H9 (cell line): ENCODE results near the gene SSNA1. TPM values are rescaled to one million over a fixed set of nuclear protein-coding genes. Genes with fewer than 3 reads are reported as not detected.

Experiments used
- DNase-seq: peaks from one replicate; pipeline ENCODE4 v3.0.0-alpha.2; 2017
- H2AFZ ChIP-seq: one replicate; pipeline ENCODE4 v1.6.1; 2013; ENCODE audit warnings: mild to moderate bottlenecking, low read length, control low read depth, moderate library complexity
- H2AK5ac ChIP-seq: 2 replicates; pipeline ENCODE4 v1.6.1; 2013; ENCODE audit warnings: low read length, control low read depth, mixed read lengths; ENCODE audit not compliant: insufficient read length
- H2BK120ac ChIP-seq: one replicate; pipeline ENCODE4 v1.6.1; 2013; ENCODE audit warnings: low read depth, mild to moderate bottlenecking, low read length, control low read depth, inconsistent platforms; ENCODE audit not compliant: poor library complexity, severe bottlenecking
- H2BK12ac ChIP-seq: 2 replicates; pipeline ENCODE4 v1.6.1; 2013; ENCODE audit warnings: low read length, control low read depth, mixed read lengths, low read depth; ENCODE audit not compliant: insufficient read length
- H2BK15ac ChIP-seq: 2 replicates; pipeline ENCODE4 v1.6.1; 2013; ENCODE audit warnings: low read depth, low read length, control low read depth
- H2BK20ac ChIP-seq: one replicate; pipeline ENCODE4 v1.6.1; 2013; ENCODE audit warnings: low read depth, mild to moderate bottlenecking, low read length, control low read depth, inconsistent platforms; ENCODE audit not compliant: poor library complexity, severe bottlenecking
- H2BK5ac ChIP-seq: 2 replicates; pipeline ENCODE4 v1.6.1; 2013; ENCODE audit warnings: low read length, control low read depth, mixed read lengths; ENCODE audit not compliant: insufficient read length
- H3K14ac ChIP-seq: 2 replicates; pipeline ENCODE4 v1.6.1; 2013; ENCODE audit warnings: low read length, control low read depth; ENCODE audit not compliant: insufficient read depth
- H3K18ac ChIP-seq: 2 replicates; pipeline ENCODE4 v1.6.1; 2013; ENCODE audit warnings: low read depth, mild to moderate bottlenecking, mixed read lengths, low read length, control low read depth; ENCODE audit not compliant: insufficient read length
- H3K23ac ChIP-seq: 2 replicates; pipeline ENCODE4 v1.6.1; 2013; ENCODE audit warnings: low read length, control low read depth, mixed read lengths, low read depth; ENCODE audit not compliant: insufficient read length
- H3K23me2 ChIP-seq: 2 replicates; pipeline ENCODE4 v1.6.1; 2013; ENCODE audit warnings: low read depth, mild to moderate bottlenecking, mixed read lengths, low read length, control low read depth; ENCODE audit not compliant: insufficient read length, poor library complexity, severe bottlenecking
- H3K27ac ChIP-seq: 2 replicates; pipeline ENCODE4 v1.5.1; 2013; ENCODE audit warnings: low read length, control low read depth, mixed read lengths, low read depth; ENCODE audit not compliant: insufficient read length
- H3K27me3 ChIP-seq: 2 replicates; pipeline ENCODE4 v1.6.1; 2013; ENCODE audit warnings: low read length, control low read depth, inconsistent platforms; ENCODE audit not compliant: insufficient read depth
- H3K4ac ChIP-seq: 2 replicates; pipeline ENCODE4 v1.6.1; 2013; ENCODE audit warnings: low read depth, mild to moderate bottlenecking, control low read depth, inconsistent platforms, low read length, moderate library complexity
- H3K4me1 ChIP-seq: 2 replicates; pipeline ENCODE4 v1.6.1; 2013; ENCODE audit warnings: low read length, control low read depth, inconsistent platforms; ENCODE audit not compliant: insufficient read depth
- H3K4me2 ChIP-seq: 2 replicates; pipeline ENCODE4 v1.6.1; 2013; ENCODE audit warnings: low read length, control low read depth, mixed read lengths; ENCODE audit not compliant: insufficient read length, insufficient read depth
- H3K56ac ChIP-seq: 2 replicates; pipeline ENCODE4 v1.6.1; 2013; ENCODE audit warnings: low read depth, mild to moderate bottlenecking, mixed read lengths, low read length, control low read depth; ENCODE audit not compliant: insufficient read length
- H3K79me1 ChIP-seq: 2 replicates; pipeline ENCODE4 v1.6.1; 2013; ENCODE audit warnings: low read depth, mild to moderate bottlenecking, moderate library complexity, low read length, control low read depth, inconsistent platforms; ENCODE audit not compliant: insufficient read depth, poor library complexity, severe bottlenecking
- H3K79me2 ChIP-seq: 2 replicates; pipeline ENCODE4 v1.6.1; 2013; ENCODE audit warnings: low read length, control low read depth, inconsistent platforms; ENCODE audit not compliant: insufficient read depth
- H3K9ac ChIP-seq: 2 replicates; pipeline ENCODE4 v1.6.1; 2013; ENCODE audit warnings: low read length, control low read depth, mixed read lengths; ENCODE audit not compliant: insufficient read length; ENCODE audit errors: extremely low read depth
- H3K9me3 ChIP-seq: one replicate; pipeline ENCODE4 v1.6.1; 2013; ENCODE audit warnings: low read depth, low read length, inconsistent platforms; ENCODE audit not compliant: control insufficient read depth
- H3T11ph ChIP-seq: one replicate; pipeline ENCODE4 v1.6.1; 2013; ENCODE audit warnings: mild to moderate bottlenecking, low read length, control low read depth, inconsistent platforms
- H4K20me1 ChIP-seq: one replicate; pipeline ENCODE4 v1.6.1; 2013; ENCODE audit not compliant: control insufficient read depth, insufficient read length, insufficient read depth
- H4K5ac ChIP-seq: 2 replicates; pipeline ENCODE4 v1.6.1; 2013; ENCODE audit warnings: low read depth, mild to moderate bottlenecking, mixed read lengths, low read length, control low read depth; ENCODE audit not compliant: insufficient read length
- H4K8ac ChIP-seq: replicated peaks from 2 replicates; pipeline ENCODE4 v1.6.1; 2013; ENCODE audit warnings: low read length, control low read depth, mixed read lengths, low read depth; ENCODE audit not compliant: insufficient read length
- H4K91ac ChIP-seq: 2 replicates; pipeline ENCODE4 v1.6.1; 2013; ENCODE audit warnings: low read depth, mild to moderate bottlenecking, moderate library complexity, mixed read lengths, low read length, control low read depth; ENCODE audit not compliant: insufficient read length
- H3K27ac Mint-ChIP-seq, 3 experiments: 2 replicates in 2 of 3; 3 replicates in 1 of 3; pipeline ENCODE4 v1.8.0; 2020 to 2021; ENCODE audit warnings: mixed read lengths in 3 of 3, mild to moderate bottlenecking in 1 of 3, moderate library complexity in 1 of 3
- H3K27me3 Mint-ChIP-seq: 2 replicates; pipeline ENCODE4 v1.8.0; 2021; ENCODE audit warnings: low read depth, mild to moderate bottlenecking, moderate library complexity, mixed read lengths
- H3K36me3 Mint-ChIP-seq, 3 experiments: 2 replicates in 2 of 3; 3 replicates in 1 of 3; pipeline ENCODE4 v1.8.0; 2020 to 2021; ENCODE audit warnings: low read depth in 3 of 3, mixed read lengths in 3 of 3; ENCODE audit not compliant: insufficient read depth in 1 of 3
- H3K4me1 Mint-ChIP-seq, 2 experiments: 2 replicates each; pipeline ENCODE4 v1.8.0; 2020; ENCODE audit warnings: mixed read lengths in 2 of 2
- H3K4me3 Mint-ChIP-seq, 2 experiments: 2 replicates in 1 of 2; 3 replicates in 1 of 2; pipeline ENCODE4 v1.8.0; 2020 to 2021; ENCODE audit warnings: mild to moderate bottlenecking in 2 of 2, mixed read lengths in 2 of 2, moderate library complexity in 1 of 2
- H3K9me3 Mint-ChIP-seq, 2 experiments: 2 replicates in 1 of 2; 3 replicates in 1 of 2; pipeline ENCODE4 v1.8.0; 2020; ENCODE audit warnings: mild to moderate bottlenecking in 2 of 2, mixed read lengths in 2 of 2, moderate library complexity in 1 of 2
- CTCF ChIP-seq: fragments of 200-600 bp; sonication (generic); conservative IDR thresholded peaks from 3 replicates; pipeline ENCODE4 v1.8.0; 2021; ENCODE audit warnings: antibody characterized with exemption, mild to moderate bottlenecking
- WGBS: extraction: QIAGEN DNeasy Blood & Tissue Kit; methylation state at CpG from one replicate; pipeline ENCODE4 v1.1.7; 2013; ENCODE audit warnings: missing lambda C conversion rate, low lambda C conversion rate, mixed read lengths; ENCODE audit not compliant: insufficient read length; ENCODE audit errors: extremely low coverage; 5-methylcytosine and 5-hydroxymethylcytosine counted together
- total RNA-seq: library from RNA; stranded (reverse); gene quantifications from 2 replicates; pipeline ENCODE4 v1.2.1, GENCODE V29; 2021

The SSNA1 gene
- total RNA-seq, 1 experiment from 2014 or later: 69.2 TPM

DNA sequence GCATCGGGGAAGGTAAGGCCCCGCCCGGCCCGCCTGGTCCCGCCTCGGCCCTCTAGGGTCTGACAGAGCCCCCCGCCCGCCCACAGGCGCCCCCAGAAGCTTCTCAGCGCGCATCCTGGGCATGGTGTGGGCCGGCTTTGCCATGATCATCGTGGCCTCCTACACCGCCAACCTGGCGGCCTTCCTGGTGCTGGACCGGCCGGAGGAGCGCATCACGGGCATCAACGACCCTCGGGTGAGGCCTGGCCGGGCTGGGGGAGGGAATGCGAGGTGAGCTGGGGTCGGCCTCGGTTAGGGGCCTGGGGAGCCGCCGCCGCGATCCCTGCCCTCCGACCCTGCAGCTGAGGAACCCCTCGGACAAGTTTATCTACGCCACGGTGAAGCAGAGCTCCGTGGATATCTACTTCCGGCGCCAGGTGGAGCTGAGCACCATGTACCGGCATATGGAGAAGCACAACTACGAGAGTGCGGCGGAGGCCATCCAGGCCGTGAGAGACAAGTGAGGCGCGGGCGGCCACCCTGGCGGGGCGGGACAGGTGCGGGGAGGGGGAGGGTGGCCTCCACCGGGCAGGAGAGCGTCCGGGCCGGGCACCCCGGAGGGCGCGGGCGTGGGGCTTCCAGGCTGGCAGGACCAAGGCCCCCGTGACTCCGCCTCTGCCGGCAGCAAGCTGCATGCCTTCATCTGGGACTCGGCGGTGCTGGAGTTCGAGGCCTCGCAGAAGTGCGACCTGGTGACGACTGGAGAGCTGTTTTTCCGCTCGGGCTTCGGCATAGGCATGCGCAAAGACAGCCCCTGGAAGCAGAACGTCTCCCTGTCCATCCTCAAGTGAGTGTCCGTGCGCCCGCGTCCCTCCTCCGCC lies 25.7 kb upstream of the SSNA1 start:
- no peak overlapping the region for H2AFZ ChIP-seq

More for the DNA sequence above, 25.7 kb upstream of the SSNA1 start:
- no peak overlapping the region for H3K27ac Mint-ChIP-seq
- H3K36me3 Mint-ChIP-seq: no peaks in the 10 kb centered on the region
- Histone ChIP-seq H3K18ac (no peak overlapping the region), H2BK12ac (no peak overlapping the region), H2BK5ac (no peak overlapping the region), H2BK20ac (no peak overlapping the region), H3K4me1 (no peaks in the 10 kb centered on the region), H2AK5ac (no peak overlapping the region), H4K5ac (no peak overlapping the region), H3K14ac (no peak overlapping the region), H3K23ac (no peak overlapping the region), H3K56ac (no peak overlapping the region), H2BK120ac (no peak overlapping the region), H3K9ac (no peak overlapping the region), H4K8ac (no peak overlapping the region), H3K79me2 (no peaks in the 10 kb centered on the region), H3K27me3 (peaks cover 42% of the 10 kb centered on the region; the same call in 1 of the 2 replicates), H3K27ac (no peak overlapping the region), H3K4ac (no peak overlapping the region), H3K9me3 (no peaks in the 10 kb centered on the region), H3K79me1 (no peaks in the 10 kb centered on the region), H3K23me2 (peaks cover 16% of the 10 kb centered on the region), H3T11ph (no peak overlapping the region), H3K4me2 (peak overlapping the region; percentile 70), H2BK15ac (no peak overlapping the region), H4K91ac (no peak overlapping the region), H4K20me1 (peaks cover 2% of the 10 kb centered on the region)
- DNase-seq: peak; percentile 70
- peaks cover 96% of the 10 kb centered on the region for H3K27me3 Mint-ChIP-seq
- peak overlapping the region; percentile 50 to 82 for H3K4me3 Mint-ChIP-seq
- TF ChIP-seq CTCF: 0 out of 3 replicates have a peak, but pooled peaks have one; percentile 15
- no CpG with 5 or more reads among the region's 74 CpGs for WGBS
- H3K9me3 Mint-ChIP-seq: no peaks in the 10 kb centered on the region; a peak in 1 of 5 replicates
- H3K4me1 Mint-ChIP-seq: peaks cover 0 to 5% of the 10 kb centered on the region in 2 experiments; a peak in 1 of 4 replicates
